ENCODE data around the gene LAMA3. TPM values are rescaled to one million over a fixed set of nuclear protein-coding genes. Genes with fewer than 3 reads are reported as not detected.

The LAMA3 gene
- total RNA-seq, 1 experiment from 2014 or later: 5.6 TPM

DNA sequence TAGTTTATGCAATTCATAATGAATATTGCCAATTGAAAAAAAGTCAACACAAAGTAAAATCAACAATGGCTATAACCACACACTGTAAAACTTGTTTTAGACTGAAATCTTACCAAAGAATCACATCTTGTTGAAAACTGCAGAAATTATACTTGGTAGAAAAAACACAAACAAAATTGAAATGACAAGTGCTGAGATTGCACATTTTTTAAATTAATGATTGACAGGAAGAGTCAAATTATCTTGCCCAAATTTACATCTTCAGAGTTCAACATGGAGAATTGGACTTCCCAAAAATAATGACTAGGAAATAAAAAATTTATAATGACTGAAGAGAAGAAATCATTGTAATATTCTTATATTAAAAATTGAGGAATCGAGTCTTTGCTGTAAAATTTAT is 240.7 kb downstream of the LAMA3 start:
- Histone ChIP-seq H3K79me2 (ENCODE audit: insufficient read depth, low read length) (no peaks in the 10 kb centered on the region), H3K27ac (ENCODE audit: low read depth, low read length) (no peak overlapping the region), H3K9ac (ENCODE audit: low read length) (no peak overlapping the region), H3K9me2 (ENCODE audit: insufficient read depth) (no peaks in the 10 kb centered on the region), H3K4me1 (ENCODE audit: control insufficient read depth in 1 of 2, insufficient read depth in 2 of 2, low read length in 2 of 2) (no peaks in the 10 kb centered on the region; a peak in 1 of 4 replicates), H3K9me3 (ENCODE audit: control insufficient read depth in 1 of 2, insufficient read depth in 1 of 2, low read depth in 1 of 2, low read length in 2 of 2) (no peaks in the 10 kb centered on the region), H2AFZ (ENCODE audit: low read depth, low read length, poor library complexity, severe bottlenecking) (no peak overlapping the region), H3K36me3 (ENCODE audit: control insufficient read depth in 1 of 2, insufficient read depth in 2 of 2, low read length in 2 of 2) (no peaks in the 10 kb centered on the region), H3K4me3 (replicated peaks in 1 of 2; ENCODE audit: low read depth in 1 of 2, low read length in 2 of 2) (no peak overlapping the region), H3K27me3 (ENCODE audit: insufficient read depth, low read length) (no peaks in the 10 kb centered on the region), H3K4me2 (ENCODE audit: low read length) (no peak overlapping the region), H4K20me1 (ENCODE audit: insufficient read depth) (no peaks in the 10 kb centered on the region)
- DNase-seq (ENCODE audit: low read depth, low spot score) (no peak), ATAC-seq (no peak)
- intact Hi-C loops (cut with micrococcal nuclease): no loop called here
- ChIA-PET RAD21 (ENCODE audit: low non-redundant PET in 1 of 2, low total read pairs in 2 of 2, uncharacterized antibody in 2 of 2, unreplicated experiment in 2 of 2) (no interaction called here), POLR2A (no interaction called here), CTCF (no interaction called here)
- TF ChIP-seq EZH2phosphoT487 (IDR thresholded peaks at IDR 0.05; ENCODE audit: borderline replicate concordance) (no peak), SP1 (IDR thresholded peaks at IDR 0.05; ENCODE audit: low read depth) (no peak), EZH2 (IDR thresholded peaks at IDR 0.05) (no peak), FOSL1 (IDR thresholded peaks at IDR 0.05; ENCODE audit: low read depth) (no peak), CEBPB (IDR thresholded peaks at IDR 0.05; ENCODE audit: low read depth) (no peak), TCF7L2 (IDR thresholded peaks at IDR 0.05; ENCODE audit: borderline replicate concordance, extremely low read depth, insufficient read depth, insufficient read length) (no peak)
- TF ChIP-seq, protein P1, sequence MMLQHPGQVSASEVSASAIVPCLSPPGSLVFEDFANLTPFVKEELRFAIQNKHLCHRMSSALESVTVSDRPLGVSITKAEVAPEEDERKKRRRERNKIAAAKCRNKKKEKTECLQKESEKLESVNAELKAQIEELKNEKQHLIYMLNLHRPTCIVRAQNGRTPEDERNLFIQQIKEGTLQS (IDR thresholded peaks at IDR 0.05): no peak
- TF ChIP-seq, protein P2, sequence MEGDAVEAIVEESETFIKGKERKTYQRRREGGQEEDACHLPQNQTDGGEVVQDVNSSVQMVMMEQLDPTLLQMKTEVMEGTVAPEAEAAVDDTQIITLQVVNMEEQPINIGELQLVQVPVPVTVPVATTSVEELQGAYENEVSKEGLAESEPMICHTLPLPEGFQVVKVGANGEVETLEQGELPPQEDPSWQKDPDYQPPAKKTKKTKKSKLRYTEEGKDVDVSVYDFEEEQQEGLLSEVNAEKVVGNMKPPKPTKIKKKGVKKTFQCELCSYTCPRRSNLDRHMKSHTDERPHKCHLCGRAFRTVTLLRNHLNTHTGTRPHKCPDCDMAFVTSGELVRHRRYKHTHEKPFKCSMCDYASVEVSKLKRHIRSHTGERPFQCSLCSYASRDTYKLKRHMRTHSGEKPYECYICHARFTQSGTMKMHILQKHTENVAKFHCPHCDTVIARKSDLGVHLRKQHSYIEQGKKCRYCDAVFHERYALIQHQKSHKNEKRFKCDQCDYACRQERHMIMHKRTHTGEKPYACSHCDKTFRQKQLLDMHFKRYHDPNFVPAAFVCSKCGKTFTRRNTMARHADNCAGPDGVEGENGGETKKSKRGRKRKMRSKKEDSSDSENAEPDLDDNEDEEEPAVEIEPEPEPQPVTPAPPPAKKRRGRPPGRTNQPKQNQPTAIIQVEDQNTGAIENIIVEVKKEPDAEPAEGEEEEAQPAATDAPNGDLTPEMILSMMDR (IDR thresholded peaks at IDR 0.05 in 2 of 3, conservative IDR thresholded peaks at IDR 0.05 in 1 of 3; ENCODE audit: borderline replicate concordance in 1 of 3, insufficient read depth in 1 of 3, low read depth in 2 of 3, low read length in 2 of 3): no peak
- TF ChIP-seq, protein P3, sequence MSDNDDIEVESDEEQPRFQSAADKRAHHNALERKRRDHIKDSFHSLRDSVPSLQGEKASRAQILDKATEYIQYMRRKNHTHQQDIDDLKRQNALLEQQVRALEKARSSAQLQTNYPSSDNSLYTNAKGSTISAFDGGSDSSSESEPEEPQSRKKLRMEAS (IDR thresholded peaks at IDR 0.05): no peak
- BruUV-seq (replicated peaks): no TSS peak

All from HCT116 (cell line).